Measurements from ENCODE around the gene SLC16A10.

SLC16A10 gene

DNA sequence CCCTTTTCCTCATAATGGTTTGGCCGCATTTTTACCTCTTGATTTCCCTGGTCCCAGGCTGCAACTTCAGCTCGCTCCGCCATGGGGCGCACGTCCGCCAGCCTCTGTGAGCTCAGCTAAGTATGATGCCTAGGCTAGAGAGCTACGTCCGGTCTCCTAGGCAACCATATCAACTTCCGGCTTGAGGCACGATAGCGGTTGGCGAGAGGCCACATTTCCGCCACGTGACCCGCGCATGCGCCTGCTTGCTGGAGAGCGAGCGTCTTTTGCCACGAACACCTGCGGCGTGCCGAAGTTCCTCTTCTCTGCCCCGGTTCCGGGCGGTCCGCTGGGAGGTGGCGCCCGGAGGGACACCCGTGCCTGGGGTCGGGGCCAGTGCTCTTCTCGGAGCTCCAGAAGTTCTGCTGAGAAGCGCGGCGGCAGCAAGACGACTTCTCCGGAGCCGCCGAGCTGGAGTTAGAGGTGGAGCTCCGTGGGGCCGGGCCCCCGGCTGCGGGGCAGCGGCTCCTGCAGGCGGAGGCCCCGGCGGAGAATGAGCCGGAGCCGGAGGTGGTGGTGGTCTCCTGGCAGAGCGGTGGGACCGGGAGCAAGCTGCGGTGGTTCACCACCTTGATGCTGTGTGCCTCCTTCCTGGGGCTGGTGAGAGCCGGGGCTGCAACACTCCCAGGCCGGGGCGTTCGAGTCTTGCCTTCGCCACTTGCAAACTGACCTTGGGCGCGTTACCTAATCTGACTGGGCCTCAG is 172.0 kb downstream of the SLC16A10 start:
- peak; percentile 99 for DNase-seq (ENCODE audit: low read depth)

- no peak for DNase-seq (ENCODE audit: low read depth)
These were observed 173.4 kb downstream of the SLC16A10 start for GRCh38 chr6:111260570-111261298.

- DNase-seq (ENCODE audit: low read depth), result peak; percentile 42
These were observed 176.5 kb downstream of the SLC16A10 start for GRCh38 chr6:111263837-111264236.

GRCh38 chr6:111265842-111266241 is 178.5 kb downstream of the SLC16A10 start:
- no peak for DNase-seq (ENCODE audit: low read depth)

- no peak for DNase-seq (ENCODE audit: low read depth)
These were observed 179.0 kb downstream of the SLC16A10 start for GRCh38 chr6:111266276-111266675.

DNA sequence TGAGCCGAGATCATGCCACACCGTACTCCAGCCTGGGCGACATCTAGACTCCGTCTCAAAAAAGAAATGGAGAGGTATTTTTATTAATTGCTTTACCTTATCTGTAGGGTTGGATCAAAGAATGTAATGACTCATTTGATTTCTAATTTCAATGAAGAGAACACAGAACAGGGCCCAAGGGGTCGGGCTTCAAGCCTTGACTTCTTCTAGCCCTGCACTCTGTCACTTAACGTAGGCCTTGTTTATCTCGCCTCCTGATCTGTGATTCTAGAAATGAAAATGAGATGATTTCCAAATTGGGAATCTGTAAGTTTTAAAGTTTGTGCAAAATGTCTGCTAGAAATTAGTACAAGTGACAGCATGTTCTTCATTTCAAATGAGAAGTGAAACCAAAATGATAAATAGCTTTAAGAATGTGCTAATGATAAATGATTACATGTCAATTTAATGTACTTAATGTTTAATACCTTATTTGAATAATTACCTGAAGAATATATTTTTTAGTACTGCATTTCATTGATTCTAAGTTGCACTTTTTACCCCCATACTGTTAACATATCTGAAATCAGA is 180.5 kb downstream of the SLC16A10 start:
- DNase-seq (ENCODE audit: low read depth), result no peak

DNA sequence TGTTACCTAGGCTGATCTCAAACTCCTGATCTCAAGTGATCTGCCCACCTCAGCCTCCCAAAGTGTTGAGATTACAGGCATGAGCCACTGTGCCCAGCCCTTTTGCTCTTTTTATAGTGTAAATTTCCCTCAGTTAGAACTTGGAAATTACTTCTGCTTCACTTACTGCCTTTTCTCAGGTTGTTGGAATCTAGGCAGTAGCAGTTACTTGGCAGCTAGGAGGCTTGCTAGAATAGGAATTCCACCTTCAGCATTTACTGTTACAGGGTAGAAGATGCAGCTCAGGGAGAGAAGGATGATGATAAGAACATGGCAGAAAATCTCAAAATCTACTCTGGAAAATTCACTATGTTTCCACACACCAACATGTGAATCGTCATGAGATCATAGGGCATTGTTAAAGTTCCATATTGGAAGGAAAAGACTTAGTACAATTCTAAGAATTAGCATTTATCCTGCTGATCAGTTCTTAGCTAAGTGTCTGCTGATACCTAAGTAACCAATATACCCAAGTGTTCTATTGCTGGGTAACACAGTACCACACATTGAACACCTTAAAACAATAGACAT is 182.2 kb downstream of the SLC16A10 start:
- DNase-seq (ENCODE audit: low read depth), result no peak

- no peak for DNase-seq (ENCODE audit: low read depth)
These were observed 182.8 kb downstream of the SLC16A10 start for GRCh38 chr6:111270121-111270520.

GRCh38 chr6:111274593-111275217 is 187.4 kb downstream of the SLC16A10 start:
- no peak for DNase-seq (ENCODE audit: low read depth)

GRCh38 chr6:111276335-111276734 is 189.0 kb downstream of the SLC16A10 start:
- no peak for DNase-seq (ENCODE audit: low read depth)

DNA sequence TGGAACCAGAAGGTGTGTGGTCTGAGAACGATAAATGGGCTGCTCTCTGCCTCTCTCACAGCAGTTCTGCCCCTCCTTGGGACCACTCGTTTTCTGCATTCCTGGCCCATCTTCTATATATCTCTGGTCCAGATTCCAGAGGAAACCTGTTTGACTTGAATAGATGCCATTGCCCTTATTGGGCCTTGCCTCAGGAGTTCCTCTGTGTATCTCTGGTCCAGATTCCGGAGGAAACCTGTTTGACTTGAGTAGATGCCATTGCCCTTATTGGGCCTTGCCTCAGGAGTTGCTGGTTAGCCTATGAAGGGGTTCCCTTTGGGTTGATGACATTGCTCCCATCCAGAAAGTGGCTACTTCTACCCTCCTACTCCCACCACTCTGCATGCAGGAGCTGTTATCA is 189.4 kb downstream of the SLC16A10 start:
- no peak for DNase-seq (ENCODE audit: low read depth)

DNA sequence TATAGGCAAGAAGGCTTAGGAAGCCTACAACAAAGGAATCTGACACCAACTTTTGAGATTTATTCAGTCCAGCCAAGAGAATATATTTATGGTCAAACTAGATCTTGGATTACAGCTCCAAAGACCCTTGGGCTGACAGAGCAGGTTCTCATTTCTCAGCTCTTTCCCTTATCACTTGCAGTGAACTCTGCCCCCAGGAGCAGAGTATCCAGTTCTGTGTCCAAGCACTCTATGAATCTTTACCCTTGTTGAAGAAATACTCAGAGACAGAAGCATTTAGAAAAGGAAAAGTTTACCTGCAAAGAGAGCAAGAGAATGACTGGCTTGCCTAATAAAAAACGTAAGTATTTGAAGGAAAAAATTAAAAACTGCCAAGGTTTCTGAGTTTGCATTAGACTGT is 190.5 kb downstream of the SLC16A10 start:
- DNase-seq (ENCODE audit: low read depth), result no peak

DNA sequence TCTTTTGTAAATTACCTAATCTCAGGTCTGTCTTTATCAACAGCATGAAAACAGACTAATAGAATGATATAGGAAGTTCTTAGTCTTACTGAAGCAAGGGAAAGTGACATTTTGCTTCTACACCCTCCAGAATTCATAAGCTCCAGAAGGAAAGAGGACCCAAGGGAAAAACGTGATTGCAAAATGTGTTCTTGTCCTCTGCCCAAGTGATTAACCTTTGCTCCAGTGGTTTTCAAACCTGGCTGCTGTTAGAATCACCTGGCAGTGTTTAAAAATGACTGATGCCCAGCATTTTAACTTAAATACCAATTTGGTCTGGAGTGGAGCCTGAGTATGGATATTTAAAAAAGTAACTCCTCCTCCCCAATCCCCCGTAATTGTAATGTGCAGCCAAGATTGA is 191.4 kb downstream of the SLC16A10 start:
- DNase-seq (ENCODE audit: low read depth), result no peak

DNA sequence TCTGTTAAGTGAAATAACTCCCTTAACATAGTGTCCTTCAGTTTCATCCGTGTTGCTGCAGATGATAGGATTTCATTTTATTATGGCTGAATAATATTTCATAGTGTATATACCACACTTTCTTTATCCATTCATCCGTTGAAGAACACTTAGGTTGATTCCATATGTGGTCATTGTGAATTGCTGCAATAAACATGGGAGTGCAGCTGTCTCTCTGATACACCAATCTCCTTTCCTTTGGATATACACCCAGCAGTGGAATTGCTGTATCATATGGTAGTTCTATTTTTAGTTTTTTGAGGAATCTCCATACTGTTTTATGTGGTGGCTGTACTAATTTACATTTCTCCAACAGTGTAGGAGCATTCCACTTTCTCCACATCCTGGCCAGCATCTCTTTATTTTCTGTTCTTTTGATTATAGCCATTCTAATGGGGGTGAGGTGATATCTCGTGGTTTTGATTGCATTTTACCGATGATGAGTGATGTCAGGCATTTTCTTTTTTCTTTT is 193.2 kb downstream of the SLC16A10 start:
- DNase-seq (ENCODE audit: low read depth), result no peak

Measured in HS-27A (cell line).